ENCODE results near the gene RAB6B.

RAB6B gene

DNA sequence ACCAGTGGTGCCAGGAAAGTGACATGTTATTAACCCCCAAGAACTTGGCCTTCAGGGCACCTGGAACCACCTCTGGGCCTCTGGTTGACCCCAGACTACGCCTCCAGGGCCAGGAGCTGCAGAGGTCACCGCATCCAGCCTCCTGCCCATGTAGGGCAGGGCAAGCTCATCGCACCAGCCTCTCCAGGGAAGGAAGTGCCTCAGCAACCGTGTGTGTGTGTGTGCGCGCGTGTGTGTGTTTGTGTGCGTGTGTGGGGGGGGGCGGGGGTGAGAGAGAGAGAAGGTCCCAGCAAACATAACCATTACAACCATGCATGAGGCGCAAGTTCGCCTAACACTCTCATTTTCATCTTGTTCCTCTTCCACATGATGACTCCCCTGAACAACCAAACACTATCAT lies 31.8 kb downstream of the RAB6B start:
- in situ Hi-C loops (cut with HindIII; ENCODE audit: low sequenced_read_pairs): no loop called here
- no peak for DNase-seq (ENCODE audit: low read depth, low spot score)
- no peak overlapping the region for H3K4me3 ChIP-seq (ENCODE audit: low read depth, low read length)
- TF ChIP-seq, protein P1, sequence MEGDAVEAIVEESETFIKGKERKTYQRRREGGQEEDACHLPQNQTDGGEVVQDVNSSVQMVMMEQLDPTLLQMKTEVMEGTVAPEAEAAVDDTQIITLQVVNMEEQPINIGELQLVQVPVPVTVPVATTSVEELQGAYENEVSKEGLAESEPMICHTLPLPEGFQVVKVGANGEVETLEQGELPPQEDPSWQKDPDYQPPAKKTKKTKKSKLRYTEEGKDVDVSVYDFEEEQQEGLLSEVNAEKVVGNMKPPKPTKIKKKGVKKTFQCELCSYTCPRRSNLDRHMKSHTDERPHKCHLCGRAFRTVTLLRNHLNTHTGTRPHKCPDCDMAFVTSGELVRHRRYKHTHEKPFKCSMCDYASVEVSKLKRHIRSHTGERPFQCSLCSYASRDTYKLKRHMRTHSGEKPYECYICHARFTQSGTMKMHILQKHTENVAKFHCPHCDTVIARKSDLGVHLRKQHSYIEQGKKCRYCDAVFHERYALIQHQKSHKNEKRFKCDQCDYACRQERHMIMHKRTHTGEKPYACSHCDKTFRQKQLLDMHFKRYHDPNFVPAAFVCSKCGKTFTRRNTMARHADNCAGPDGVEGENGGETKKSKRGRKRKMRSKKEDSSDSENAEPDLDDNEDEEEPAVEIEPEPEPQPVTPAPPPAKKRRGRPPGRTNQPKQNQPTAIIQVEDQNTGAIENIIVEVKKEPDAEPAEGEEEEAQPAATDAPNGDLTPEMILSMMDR (IDR thresholded peaks at IDR 0.05; ENCODE audit: low read depth, low read length): no peak

DNA sequence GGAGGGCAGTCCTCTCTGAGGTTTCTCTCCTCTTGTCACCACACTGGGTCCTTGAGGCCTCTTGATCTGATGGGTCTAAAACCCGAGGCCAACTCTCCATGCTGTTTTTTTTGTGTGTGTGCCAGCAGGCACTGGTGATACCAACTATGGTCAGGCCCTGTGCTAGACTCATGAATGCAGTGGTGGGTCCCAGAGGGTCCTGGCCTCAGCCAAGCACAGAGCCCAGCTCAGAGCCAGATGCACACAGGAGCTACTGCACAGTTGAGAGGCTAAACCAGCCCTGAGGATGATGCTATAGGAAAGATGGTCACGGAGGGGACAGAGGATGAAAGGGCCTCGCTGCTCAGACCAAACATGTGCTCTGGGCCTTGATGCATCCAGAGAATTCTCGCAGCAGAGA lies 33.5 kb downstream of the RAB6B start:
- no peak for DNase-seq (ENCODE audit: low read depth, low spot score)
- in situ Hi-C loops (cut with HindIII; ENCODE audit: low sequenced_read_pairs): no loop called here
- H3K4me3 ChIP-seq (ENCODE audit: low read depth, low read length): no peak overlapping the region
- TF ChIP-seq, protein P1 (IDR thresholded peaks at IDR 0.05; ENCODE audit: low read depth, low read length): no peak

- TF ChIP-seq, protein P1 (IDR thresholded peaks at IDR 0.05; ENCODE audit: low read depth, low read length): no peak
- in situ Hi-C loops (cut with HindIII; ENCODE audit: low sequenced_read_pairs): no loop called here
- DNase-seq (ENCODE audit: low read depth, low spot score): no peak
- H3K4me3 ChIP-seq (ENCODE audit: low read depth, low read length): no peak overlapping the region
These were observed 35.2 kb downstream of the RAB6B start for GRCh38 chr3:133860519-133860918.

DNA sequence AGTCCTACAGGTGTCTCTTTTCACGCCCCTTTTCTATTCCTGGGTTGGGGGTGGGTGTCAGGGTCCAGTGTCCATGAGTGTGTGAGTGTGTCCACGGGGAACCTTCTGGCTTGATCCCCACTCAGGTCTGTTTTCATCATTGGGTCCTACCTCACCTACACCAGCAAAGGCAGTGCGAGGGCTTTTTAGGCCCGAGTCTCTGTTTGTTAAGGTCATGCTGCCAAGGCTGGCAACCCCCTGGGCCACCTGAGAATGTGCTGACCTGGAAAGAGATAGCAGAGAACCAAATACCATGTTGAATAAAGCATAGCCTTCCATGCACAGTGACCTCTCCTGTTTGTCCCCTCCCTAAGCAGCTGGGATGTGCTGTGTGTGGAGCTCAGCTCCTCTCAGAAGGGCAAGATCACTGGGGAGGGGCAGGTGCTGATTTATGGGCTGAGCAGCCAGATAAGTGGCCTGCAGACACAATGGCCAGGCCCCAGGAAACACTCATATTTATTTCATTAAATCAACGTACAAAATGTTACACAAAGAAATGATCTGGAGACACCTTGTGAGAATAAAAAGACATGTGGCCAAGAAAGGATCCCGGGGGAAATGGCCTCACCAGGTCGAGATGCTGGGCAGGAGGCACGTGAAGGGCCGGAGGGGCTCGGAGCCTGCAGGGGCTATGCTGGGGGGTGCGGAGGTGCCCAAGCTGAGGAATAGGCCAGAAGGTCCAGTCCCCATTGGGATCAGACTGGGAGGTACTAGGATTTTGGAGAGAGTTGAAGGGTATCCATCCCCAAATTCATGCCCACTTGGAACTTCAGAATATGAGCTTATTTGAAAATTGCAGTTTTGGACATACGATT lies 36.1 kb downstream of the RAB6B start:
- H3K4me3 ChIP-seq (ENCODE audit: low read depth, low read length): no peak overlapping the region
- in situ Hi-C loops (cut with HindIII; ENCODE audit: low sequenced_read_pairs): no loop called here
- TF ChIP-seq, protein P1 (IDR thresholded peaks at IDR 0.05; ENCODE audit: low read depth, low read length): no peak
- DNase-seq (ENCODE audit: low read depth, low spot score): no peak

GRCh38 chr3:133857767-133858166 lies 37.9 kb downstream of the RAB6B start:
- in situ Hi-C loops (cut with HindIII; ENCODE audit: low sequenced_read_pairs): no loop called here
- no peak for DNase-seq (ENCODE audit: low read depth, low spot score)
- no peak overlapping the region for H3K4me3 ChIP-seq (ENCODE audit: low read depth, low read length)
- TF ChIP-seq, protein P1 (IDR thresholded peaks at IDR 0.05; ENCODE audit: low read depth, low read length): no peak

DNA sequence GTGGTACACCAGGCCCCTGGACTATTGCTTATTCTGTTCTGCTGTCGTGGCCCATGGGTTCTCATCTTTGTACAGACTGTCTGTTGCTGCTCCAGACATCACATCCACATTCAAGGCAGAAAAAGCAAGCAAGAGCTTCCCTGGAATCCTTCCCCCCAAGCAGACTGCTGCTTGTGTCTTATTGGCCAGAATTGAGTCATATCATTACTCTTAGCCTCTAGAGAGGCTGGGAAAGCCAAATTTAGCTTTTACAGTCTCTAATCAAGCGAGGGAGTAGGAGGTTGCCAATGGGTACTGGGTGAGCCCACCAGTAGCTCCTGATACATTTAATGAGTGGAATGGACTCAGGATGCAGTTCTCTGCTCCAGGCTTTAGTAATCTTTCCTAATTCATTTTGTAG lies 39.4 kb downstream of the RAB6B start:
- TF ChIP-seq, protein P1 (IDR thresholded peaks at IDR 0.05; ENCODE audit: low read depth, low read length): no peak
- no peak for DNase-seq (ENCODE audit: low read depth, low spot score)
- H3K4me3 ChIP-seq (ENCODE audit: low read depth, low read length): no peak overlapping the region
- in situ Hi-C loops (cut with HindIII; ENCODE audit: low sequenced_read_pairs): no loop called here
